Fibroblast of skin of right biceps (primary cell): ENCODE results near the gene CAMLG.
"Not testable (repeated sequence)": the region's sequence is repeated elsewhere in the genome, so short reads cannot be mapped to it uniquely, and the experiment has no call there.

Experiments used
- DNase-seq: peaks from one replicate; pipeline ENCODE4 v3.0.0-alpha.2; 2013

CAMLG gene

GRCh38 chr5:134738133-134738962 is at the start of gene CAMLG:
CAMLG (plus strand) TSS chr5:134738548; CDS start chr5:134738621, 73 bp downstream.
- DNase-seq, result peak; percentile 98

GRCh38 chr5:134690144-134690543 is 48.2 kb upstream of the CAMLG start:
- DNase-seq, result not testable (repeated sequence)

- no peak for DNase-seq
Measured at GRCh38 chr5:134692722-134693121, 45.6 kb upstream of the CAMLG start.

- DNase-seq, result no peak
Measured at GRCh38 chr5:134708301-134708700, 30.0 kb upstream of the CAMLG start.

GRCh38 chr5:134714120-134714519 is 24.2 kb upstream of the CAMLG start:
- peak; percentile 2 for DNase-seq

GRCh38 chr5:134714541-134714940 is 23.8 kb upstream of the CAMLG start:
- DNase-seq, result no peak

GRCh38 chr5:134715466-134715865 is 22.9 kb upstream of the CAMLG start:
- not testable (repeated sequence) for DNase-seq

- no peak for DNase-seq
Measured at GRCh38 chr5:134724872-134725271, 13.5 kb upstream of the CAMLG start.

GRCh38 chr5:134732819-134733218 is 5.5 kb upstream of the CAMLG start:
- no peak for DNase-seq

GRCh38 chr5:134735243-134735642 is 3.1 kb upstream of the CAMLG start:
- DNase-seq, result no peak

- DNase-seq, result no peak
Measured at GRCh38 chr5:134736173-134736812, 2.1 kb upstream of the CAMLG start.

GRCh38 chr5:134738963-134739661 is 764 bp downstream of the CAMLG start:
- DNase-seq, result peak; percentile 40

GRCh38 chr5:134741052-134741451 is 2.7 kb downstream of the CAMLG start:
- no peak for DNase-seq

- no peak for DNase-seq
Measured at GRCh38 chr5:134742134-134742533, 3.8 kb downstream of the CAMLG start.

- DNase-seq, result no peak
Measured at GRCh38 chr5:134749415-134749814, 11.1 kb downstream of the CAMLG start.

GRCh38 chr5:134758176-134758503 is 19.8 kb downstream of the CAMLG start:
- no peak for DNase-seq

- DNase-seq, result peak; percentile 92
Measured at GRCh38 chr5:134758504-134759341, 20.4 kb downstream of the CAMLG start, which contains the start of gene DDX46. DDX46 (plus strand) TSS chr5:134758779; CDS start chr5:134758939, 160 bp downstream.

GRCh38 chr5:134767528-134768291 is 29.4 kb downstream of the CAMLG start:
- DNase-seq, result not testable (repeated sequence)

GRCh38 chr5:134769206-134769605 is 30.9 kb downstream of the CAMLG start:
- DNase-seq, result peak; percentile 49

- no peak for DNase-seq
Measured at GRCh38 chr5:134772461-134773125, 34.2 kb downstream of the CAMLG start.

- no peak for DNase-seq
Measured at GRCh38 chr5:134777366-134777765, 39.0 kb downstream of the CAMLG start.
